CD8-positive, alpha-beta memory T cell (primary cell): ENCODE measurements around the gene FNDC4. TPM values are rescaled to one million over a fixed set of nuclear protein-coding genes. Genes with fewer than 3 reads are reported as not detected.

Source experiments
- CTCF ChIA-PET: fragments of 350-600 bp; sonication (Branson Sonifier 250); formaldehyde crosslinking; loops from one replicate; lab custom pipeline; 2021; ENCODE audit warnings: antibody characterized with exemption; lab: Charles Lee
- POLR2A ChIA-PET: fragments of 350-600 bp; sonication (Branson Sonifier 250); formaldehyde crosslinking; loops from one replicate; lab custom pipeline; 2021; ENCODE audit warnings: antibody characterized with exemption; lab: Charles Lee
- DNase-seq, 5 donors: peaks; one replicate each; pipeline versions ENCODE4 v3.0.0 to v3.0.0-alpha.2; 2020 to 2022; ENCODE audit warnings: mixed read lengths in 1 of 5
- H3K27ac ChIP-seq: one replicate; pipeline ENCODE4 v1.7.0; 2013; ENCODE audit warnings: low read depth, mild to moderate bottlenecking, low read length, moderate library complexity
- H3K27me3 ChIP-seq: 2 replicates; pipeline ENCODE4 v1.7.0; 2013; ENCODE audit warnings: low read length, mild to moderate bottlenecking; ENCODE audit not compliant: insufficient read depth, poor library complexity, severe bottlenecking
- H3K36me3 ChIP-seq: 2 replicates; pipeline ENCODE4 v1.7.0; 2013; ENCODE audit warnings: mild to moderate bottlenecking, low read length, moderate library complexity; ENCODE audit not compliant: insufficient read depth
- H3K4me1 ChIP-seq: 2 replicates; pipeline ENCODE4 v1.7.0; 2013; ENCODE audit warnings: mild to moderate bottlenecking, low read length, moderate library complexity; ENCODE audit not compliant: insufficient read depth
- H3K4me3 ChIP-seq: 2 replicates; pipeline ENCODE4 v1.7.0; 2013; ENCODE audit warnings: mild to moderate bottlenecking, low read length
- H3K9me3 ChIP-seq: 2 replicates; pipeline ENCODE4 v1.7.0; 2013; ENCODE audit warnings: mild to moderate bottlenecking, low read length
- H3K27ac Mint-ChIP-seq, 8 donors: one replicate each; pipeline ENCODE4 v1.8.0; 2020 to 2021; ENCODE audit warnings: mixed read lengths in 8 of 8, mild to moderate bottlenecking in 6 of 8, inconsistent platforms in 3 of 8, moderate library complexity in 3 of 8
- H3K27me3 Mint-ChIP-seq, 2 donors: one replicate each; pipeline ENCODE4 v1.8.0; 2020 to 2021; ENCODE audit warnings: mixed read lengths in 2 of 2, mild to moderate bottlenecking in 1 of 2, moderate library complexity in 1 of 2
- H3K36me3 Mint-ChIP-seq, 3 donors: one replicate each; pipeline ENCODE4 v1.8.0; 2020 to 2021; ENCODE audit warnings: mixed read lengths in 3 of 3, inconsistent platforms in 1 of 3, mild to moderate bottlenecking in 1 of 3
- H3K4me1 Mint-ChIP-seq, 3 donors: one replicate each; pipeline ENCODE4 v1.8.0; 2020 to 2021; ENCODE audit warnings: mixed read lengths in 3 of 3, inconsistent platforms in 1 of 3, mild to moderate bottlenecking in 1 of 3
- H3K4me3 Mint-ChIP-seq, 7 donors: one replicate each; pipeline ENCODE4 v1.8.0; 2020 to 2021; ENCODE audit warnings: mixed read lengths in 7 of 7, mild to moderate bottlenecking in 6 of 7, moderate library complexity in 4 of 7, inconsistent platforms in 2 of 7
- H3K9me3 Mint-ChIP-seq, 5 donors: one replicate each; pipeline ENCODE4 v1.8.0; 2020 to 2022; ENCODE audit warnings: mixed read lengths in 5 of 5, mild to moderate bottlenecking in 3 of 5, moderate library complexity in 2 of 5, inconsistent platforms in 1 of 5
- polyA plus RNA-seq: library from polyadenylated mRNA; unstranded; fragments of 300-500 nt; fragmentation: Illumina TruSeq; gene quantifications from one replicate; pipeline ENCODE4 v1.2.3, GENCODE V29; 2021
- total RNA-seq, 2 experiments: library from RNA; stranded (reverse); gene quantifications; one replicate each; pipeline ENCODE4 v1.2.3, GENCODE V29; 2021

FNDC4 gene
- total and polyA plus RNA-seq, 3 experiments from 2014 or later: 0.15 TPM; not detected in 2

- Mint-ChIP-seq H3K27ac (no peak overlapping the region), H3K36me3 (peaks cover 0 to 7% (median 0%) of the 10 kb centered on the region in 3 donors), H3K4me3 (no peak overlapping the region), H3K4me1 (no peaks in the 10 kb centered on the region), H3K27me3 (peaks cover 13 to 36% of the 10 kb centered on the region in 2 donors), H3K9me3 (no peaks in the 10 kb centered on the region)
- CTCF ChIA-PET: no interaction called here
- H3K4me1 ChIP-seq: no peaks in the 10 kb centered on the region
- no peaks in the 10 kb centered on the region for H3K36me3 ChIP-seq
- DNase-seq: no peak
- H3K27ac ChIP-seq: no peak overlapping the region
- H3K4me3 ChIP-seq: no peak overlapping the region
- H3K9me3 ChIP-seq: no peaks in the 10 kb centered on the region
- POLR2A ChIA-PET: no interaction called here
- H3K27me3 ChIP-seq: peaks cover 3% of the 10 kb centered on the region
Measured at GRCh38 chr2:27520316-27520715, 25.3 kb upstream of the FNDC4 start.

- no peaks in the 10 kb centered on the region for H3K9me3 ChIP-seq
- H3K4me1 Mint-ChIP-seq: no peaks in the 10 kb centered on the region
- H3K27ac Mint-ChIP-seq: no peak overlapping the region
- CTCF ChIA-PET: no interaction called here
- no peaks in the 10 kb centered on the region for H3K9me3 Mint-ChIP-seq
- no peak overlapping the region for H3K4me3 ChIP-seq
- H3K36me3 ChIP-seq: no peaks in the 10 kb centered on the region
- peaks cover 3% of the 10 kb centered on the region for H3K27me3 ChIP-seq
- no peaks in the 10 kb centered on the region for H3K4me1 ChIP-seq
- H3K36me3 Mint-ChIP-seq: no peaks in the 10 kb centered on the region
- H3K27ac ChIP-seq: no peak overlapping the region
- no peak for DNase-seq
- no peak overlapping the region for H3K4me3 Mint-ChIP-seq
- H3K27me3 Mint-ChIP-seq: peaks cover 8 to 30% of the 10 kb centered on the region in 2 donors
- POLR2A ChIA-PET: no interaction called here
Measured at GRCh38 chr2:27518782-27519113, 23.7 kb upstream of the FNDC4 start.

- H3K4me1 ChIP-seq: no peaks in the 10 kb centered on the region
- Mint-ChIP-seq H3K27ac (peak overlapping the region in 1 of 8 donors; percentile 36), H3K4me3 (no peak overlapping the region), H3K9me3 (no peaks in the 10 kb centered on the region), H3K27me3 (peaks cover 8 to 27% of the 10 kb centered on the region in 2 donors), H3K36me3 (no peaks in the 10 kb centered on the region), H3K4me1 (no peaks in the 10 kb centered on the region)
- H3K36me3 ChIP-seq: no peaks in the 10 kb centered on the region
- no peak overlapping the region for H3K27ac ChIP-seq
- peaks cover 3% of the 10 kb centered on the region for H3K27me3 ChIP-seq
- H3K9me3 ChIP-seq: no peaks in the 10 kb centered on the region
- ChIA-PET POLR2A (no interaction called here), CTCF (no interaction called here)
- DNase-seq: no peak
- no peak overlapping the region for H3K4me3 ChIP-seq
Measured at GRCh38 chr2:27518113-27518781, 23.2 kb upstream of the FNDC4 start.

- ChIA-PET POLR2A (no interaction called here), CTCF (no interaction called here)
- peaks cover 2 to 20% of the 10 kb centered on the region in 2 donors for H3K27me3 Mint-ChIP-seq
- DNase-seq: no peak
- H3K4me3 ChIP-seq: no peak overlapping the region
- H3K36me3 ChIP-seq: no peaks in the 10 kb centered on the region
- H3K27me3 ChIP-seq: no peaks in the 10 kb centered on the region
- no peaks in the 10 kb centered on the region for H3K9me3 Mint-ChIP-seq
- H3K36me3 Mint-ChIP-seq: no peaks in the 10 kb centered on the region
- H3K9me3 ChIP-seq: no peaks in the 10 kb centered on the region
- no peak overlapping the region for H3K27ac ChIP-seq
- H3K27ac Mint-ChIP-seq: no peak overlapping the region
- no peaks in the 10 kb centered on the region for H3K4me1 Mint-ChIP-seq
- H3K4me3 Mint-ChIP-seq: no peak overlapping the region
- H3K4me1 ChIP-seq: no peaks in the 10 kb centered on the region
Measured at GRCh38 chr2:27509326-27509725, 14.3 kb upstream of the FNDC4 start.

- Mint-ChIP-seq H3K27me3 (peaks cover 3 to 12% of the 10 kb centered on the region in 2 donors), H3K9me3 (no peaks in the 10 kb centered on the region), H3K4me3 (peak overlapping the region in 1 of 7 donors; percentile 21), H3K4me1 (no peaks in the 10 kb centered on the region), H3K36me3 (no peaks in the 10 kb centered on the region), H3K27ac (no peak overlapping the region)
- H3K9me3 ChIP-seq: no peaks in the 10 kb centered on the region
- no peaks in the 10 kb centered on the region for H3K27me3 ChIP-seq
- no peak overlapping the region for H3K27ac ChIP-seq
- H3K4me1 ChIP-seq: no peaks in the 10 kb centered on the region
- CTCF ChIA-PET: no interaction called here
- no peaks in the 10 kb centered on the region for H3K36me3 ChIP-seq
- H3K4me3 ChIP-seq: no peak overlapping the region
- DNase-seq: no peak
- POLR2A ChIA-PET: no interaction called here
Measured at GRCh38 chr2:27507293-27507692, 12.3 kb upstream of the FNDC4 start.

- no peak overlapping the region for H3K27ac ChIP-seq
- no peaks in the 10 kb centered on the region for H3K4me1 Mint-ChIP-seq
- peaks cover 3 to 12% of the 10 kb centered on the region in 2 donors for H3K27me3 Mint-ChIP-seq
- ChIA-PET POLR2A (no interaction called here), CTCF (no interaction called here)
- H3K9me3 Mint-ChIP-seq: no peaks in the 10 kb centered on the region
- H3K4me3 ChIP-seq: no peak overlapping the region
- no peaks in the 10 kb centered on the region for H3K36me3 ChIP-seq
- H3K27ac Mint-ChIP-seq: peak overlapping the region in 1 of 8 donors; percentile 92
- H3K27me3 ChIP-seq: no peaks in the 10 kb centered on the region
- H3K9me3 ChIP-seq: no peaks in the 10 kb centered on the region
- no peak for DNase-seq
- H3K4me3 Mint-ChIP-seq: no peak overlapping the region
- H3K4me1 ChIP-seq: no peaks in the 10 kb centered on the region
- H3K36me3 Mint-ChIP-seq: no peaks in the 10 kb centered on the region
Measured at GRCh38 chr2:27506587-27506986, 11.6 kb upstream of the FNDC4 start.

- Histone ChIP-seq H3K9me3 (no peaks in the 10 kb centered on the region), H3K27ac (no peak overlapping the region), H3K27me3 (peaks cover 4% of the 10 kb centered on the region), H3K4me3 (no peak overlapping the region), H3K36me3 (no peaks in the 10 kb centered on the region), H3K4me1 (no peaks in the 10 kb centered on the region)
- ChIA-PET CTCF (no interaction called here), POLR2A (no interaction called here)
- Mint-ChIP-seq H3K27ac (no peak overlapping the region), H3K27me3 (peaks cover 19 to 33% of the 10 kb centered on the region in 2 donors), H3K4me3 (no peak overlapping the region), H3K36me3 (no peaks in the 10 kb centered on the region), H3K9me3 (no peaks in the 10 kb centered on the region), H3K4me1 (no peaks in the 10 kb centered on the region)
- no peak for DNase-seq
Measured at GRCh38 chr2:27502142-27502541, 7.1 kb upstream of the FNDC4 start.

GRCh38 chr2:27501042-27501441, 6.0 kb upstream of the FNDC4 start:
- POLR2A ChIA-PET: no interaction called here
- CTCF ChIA-PET: no interaction called here
- peaks cover 28 to 35% of the 10 kb centered on the region in 2 donors for H3K27me3 Mint-ChIP-seq

More at GRCh38 chr2:27501042-27501441, 6.0 kb upstream of the FNDC4 start:
- DNase-seq: no peak
- no peaks in the 10 kb centered on the region for H3K4me1 ChIP-seq
- H3K27ac ChIP-seq: no peak overlapping the region
- Mint-ChIP-seq H3K27ac (peak overlapping the region in 1 of 8 donors; percentile 12), H3K4me3 (no peak overlapping the region), H3K9me3 (no peaks in the 10 kb centered on the region), H3K36me3 (no peaks in the 10 kb centered on the region), H3K4me1 (no peaks in the 10 kb centered on the region)
- no peak overlapping the region for H3K4me3 ChIP-seq
- no peaks in the 10 kb centered on the region for H3K36me3 ChIP-seq
- H3K9me3 ChIP-seq: no peaks in the 10 kb centered on the region
- H3K27me3 ChIP-seq: peaks cover 15% of the 10 kb centered on the region
